GM18951 (cell line): ENCODE measurements around the gene CASD1.

Source experiments
- POLR2A ChIP-seq: IDR thresholded peaks from 4 replicates; pipeline ENCODE4 v1.6.1; 2011; ENCODE audit warnings: mild to moderate bottlenecking; ENCODE audit not compliant: insufficient read length, insufficient read depth; ENCODE audit errors: extremely low read depth
- in situ Hi-C: fragments of 300-500 bp; cut with MboI; formaldehyde crosslinking; loops from one replicate; pipeline ENCODE4 v1.12.0; 2022; ENCODE audit warnings: low sequenced_read_pairs, mixed read lengths, inconsistent platforms; ENCODE audit not compliant: unreplicated experiment

The CASD1 gene

GRCh38 chr7:94509264-94509886 is at the start of gene CASD1:
Gene CASD1 (plus strand): TSS chr7:94509809. CDS start chr7:94510085, 276 bp downstream.
- in situ Hi-C loops, result no loop called here
- TF ChIP-seq POLR2A, result no peak

DNA sequence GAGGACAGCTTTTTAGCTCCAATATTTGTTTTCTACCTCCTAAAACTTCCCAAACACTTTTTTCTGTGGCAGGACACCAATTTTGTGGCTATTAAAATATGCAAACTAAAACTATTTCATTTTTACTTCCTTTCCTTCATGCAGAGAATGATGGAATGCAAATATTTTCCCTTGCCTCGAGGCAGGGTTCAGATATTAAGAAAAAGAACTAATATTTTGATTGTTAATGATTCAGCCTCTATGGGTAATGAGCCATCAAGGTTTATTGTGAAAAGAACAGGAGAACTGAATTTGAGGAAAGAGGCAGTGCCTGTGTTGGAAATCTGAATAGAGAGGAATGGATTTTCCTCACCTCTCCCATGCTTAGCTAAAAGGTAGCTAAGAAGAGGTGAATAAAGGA is 43.1 kb upstream of the CASD1 start:
- in situ Hi-C loops, result no loop called here
- TF ChIP-seq POLR2A, result no peak

DNA sequence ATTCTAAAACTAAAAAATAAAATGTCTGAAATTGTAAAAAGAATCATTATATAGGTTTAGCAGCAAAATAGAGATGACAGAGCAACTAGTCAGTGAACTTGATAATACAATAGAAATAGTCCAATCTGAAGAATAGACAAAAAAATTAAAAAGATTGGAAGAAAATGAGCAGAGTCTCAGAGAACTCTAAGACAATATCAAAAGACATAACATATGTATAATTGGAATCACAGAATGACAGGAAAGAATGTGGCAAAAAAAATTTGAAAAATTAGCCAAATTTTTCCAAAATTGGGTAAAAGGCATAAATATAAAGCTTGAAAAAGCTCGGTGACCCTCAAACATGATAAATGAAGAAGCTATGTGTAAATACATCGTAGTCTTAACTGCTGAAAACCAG is 38.0 kb upstream of the CASD1 start:
- no peak for TF ChIP-seq POLR2A
- in situ Hi-C loops, result no loop called here

- in situ Hi-C loops, result no loop called here
- TF ChIP-seq POLR2A, result no peak
These were observed 37.0 kb upstream of the CASD1 start for GRCh38 chr7:94472608-94473007.

GRCh38 chr7:94476251-94476840 is 33.3 kb upstream of the CASD1 start:
- no peak for TF ChIP-seq POLR2A
- in situ Hi-C loops, result no loop called here

DNA sequence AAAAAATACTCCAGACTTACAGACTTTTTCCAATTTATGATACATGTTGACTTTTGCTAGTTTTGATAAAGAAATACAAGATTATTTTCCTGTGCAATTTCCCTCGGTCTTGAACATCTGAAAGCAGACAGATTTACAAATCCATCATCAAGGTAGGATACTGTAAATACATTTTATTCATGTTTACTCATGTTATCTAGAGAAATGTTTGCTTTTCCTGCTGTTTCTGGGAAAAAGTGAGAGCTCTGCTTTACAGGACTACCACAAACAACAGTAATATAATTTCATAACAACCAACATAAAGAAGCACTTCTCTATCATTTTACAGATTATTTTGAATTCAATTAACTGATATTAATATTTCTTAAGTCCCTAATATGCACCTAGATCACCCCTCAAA is 31.7 kb upstream of the CASD1 start:
- in situ Hi-C loops, result no loop called here
- TF ChIP-seq POLR2A, result no peak

DNA sequence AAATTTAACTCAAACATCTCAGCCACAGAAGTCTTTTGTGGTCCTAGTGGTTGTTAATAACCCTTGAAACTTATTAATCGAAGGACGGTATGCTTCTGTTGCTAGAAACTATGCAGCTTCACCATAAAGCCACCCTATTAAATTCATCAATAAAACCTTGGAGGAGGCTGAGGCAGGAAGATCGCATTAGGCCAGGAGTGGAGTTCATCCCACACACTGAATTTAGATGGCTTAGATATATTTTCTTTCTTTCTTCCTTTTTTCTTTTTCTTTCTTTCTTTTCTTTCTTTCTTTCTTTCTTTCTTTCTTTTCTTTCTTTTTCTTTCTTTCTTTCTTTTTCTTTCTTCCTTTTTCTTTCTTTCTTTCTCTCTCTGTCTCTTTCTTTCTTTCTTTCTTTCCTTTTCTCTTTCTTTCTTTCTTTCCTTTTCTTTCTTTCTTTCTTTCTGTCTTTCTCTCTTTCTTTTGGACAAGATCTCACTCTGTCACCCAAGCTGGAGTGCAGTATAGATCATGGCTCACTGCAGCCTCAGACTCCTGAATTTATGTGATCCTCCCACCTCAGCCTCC is 30.9 kb upstream of the CASD1 start:
- in situ Hi-C loops, result no loop called here
- TF ChIP-seq POLR2A, result no peak

- TF ChIP-seq POLR2A, result no peak
- in situ Hi-C loops, result no loop called here
These were observed 28.3 kb upstream of the CASD1 start for GRCh38 chr7:94481279-94481678.

- no peak for TF ChIP-seq POLR2A
- in situ Hi-C loops, result no loop called here
These were observed 26.8 kb upstream of the CASD1 start for GRCh38 chr7:94482796-94483195.

- no peak for TF ChIP-seq POLR2A
- in situ Hi-C loops, result no loop called here
These were observed 25.8 kb upstream of the CASD1 start for GRCh38 chr7:94483843-94484242.

DNA sequence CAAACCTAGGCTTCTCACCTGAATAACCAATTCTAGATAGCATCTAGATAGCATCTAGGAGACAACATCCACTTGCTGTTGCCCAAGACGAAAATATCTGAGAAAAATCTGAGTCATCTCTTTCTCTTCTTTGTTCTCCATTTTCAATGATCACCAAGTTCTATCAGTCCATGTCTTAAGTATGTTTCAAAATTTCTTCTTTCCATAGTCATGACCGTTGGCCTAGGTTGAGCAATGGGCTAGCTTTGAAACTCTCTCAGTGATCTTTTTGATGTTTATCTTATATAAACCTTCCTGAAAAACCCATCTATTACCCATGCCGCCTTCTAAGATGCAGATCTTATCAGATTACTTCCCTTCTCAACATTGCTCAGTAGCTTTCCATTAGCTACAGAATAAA is 23.4 kb upstream of the CASD1 start:
- no peak for TF ChIP-seq POLR2A
- in situ Hi-C loops, result no loop called here

DNA sequence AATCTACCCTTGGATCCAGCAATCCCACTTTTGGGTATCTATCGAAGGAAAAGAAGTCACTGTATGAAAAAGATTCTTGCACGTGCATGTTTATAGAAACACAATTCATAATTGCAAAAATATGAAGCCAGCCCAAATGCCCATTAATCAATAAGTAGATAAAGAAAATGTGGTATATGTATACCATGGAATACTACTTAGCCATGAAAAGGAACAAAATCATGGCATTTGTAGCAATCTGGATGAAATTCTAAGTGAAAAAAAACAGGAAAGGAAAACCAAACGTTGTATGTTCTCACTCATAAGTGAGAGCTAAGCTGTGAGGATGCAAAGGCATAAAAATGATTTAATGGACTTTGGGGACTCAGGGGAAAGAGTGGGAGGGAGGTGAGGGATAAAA is 18.2 kb upstream of the CASD1 start:
- no peak for TF ChIP-seq POLR2A
- in situ Hi-C loops, result no loop called here

GRCh38 chr7:94492601-94493000 is 17.0 kb upstream of the CASD1 start:
- in situ Hi-C loops, result no loop called here
- TF ChIP-seq POLR2A, result no peak
